Thoracic aorta (tissue), 2 donors: ENCODE measurements around the gene PLA2G4B. TPM values are rescaled to one million over a fixed set of nuclear protein-coding genes. Genes with fewer than 3 reads are reported as not detected.

Experiments
- ATAC-seq: fragments of 150-250 bp; one replicate; pipeline ENCODE4 v1.8.0; 2017; ENCODE audit warnings: low read depth; ENCODE audit not compliant: insufficient number of reproducible peaks, low FRiP score
- DNase-seq: peaks from one replicate; pipeline ENCODE4 v3.0.0-alpha.2; 2020; ENCODE audit warnings: low spot score
- H3K27ac ChIP-seq, 2 donors: fragments of 200-600 bp; sonication (generic); 1 replicate in 1 of 2; 2 replicates in 1 of 2; pipeline ENCODE4 v1.5.1; 2016; ENCODE audit warnings: mild to moderate bottlenecking in 2 of 2, moderate library complexity in 2 of 2
- H3K27me3 ChIP-seq: fragments of 200-600 bp; sonication (generic); replicated peaks from 2 replicates; pipeline ENCODE4 v1.6.0; 2016; ENCODE audit warnings: mild to moderate bottlenecking; ENCODE audit not compliant: insufficient read depth
- H3K36me3 ChIP-seq: fragments of 200-600 bp; sonication (generic); one replicate; pipeline ENCODE4 v1.5.1; 2016
- H3K4me1 ChIP-seq, 2 donors: fragments of 200-600 bp; sonication (generic); 1 replicate in 1 of 2; 2 replicates in 1 of 2; pipeline versions ENCODE4 v1.5.1 to v1.6.0; 2016; ENCODE audit warnings: low read depth in 2 of 2, mild to moderate bottlenecking in 1 of 2; ENCODE audit not compliant: control insufficient read depth in 1 of 2
- H3K4me3 ChIP-seq: fragments of 200-600 bp; sonication (generic); 2 replicates; pipeline ENCODE4 v1.5.1; 2016; ENCODE audit warnings: mild to moderate bottlenecking
- H3K9me3 ChIP-seq: fragments of 200-600 bp; sonication (generic); 2 replicates; pipeline ENCODE4 v1.5.1; 2016
- CTCF ChIP-seq: fragments of 200-600 bp; sonication (generic); IDR thresholded peaks from one replicate; pipeline ENCODE4 v1.5.1; 2019; ENCODE audit warnings: antibody characterized with exemption
- total RNA-seq, 2 donors: library from RNA; depleted of rRNA; stranded (reverse); fragments of >200 nt; gene quantifications; one replicate each; pipeline versions ENCODE4 v1.1.0 to v1.2.3, GENCODE V29; 2016

Gene PLA2G4B
- total RNA-seq, 2 donors from 2014 or later = 1.9 to 4.0 TPM

GRCh38 chr15:41817327-41817726 is 21.3 kb upstream of the PLA2G4B start:
- no peak for TF ChIP-seq CTCF
- Histone ChIP-seq H3K4me3 (no peak overlapping the region), H3K9me3 (no peaks in the 10 kb centered on the region), H3K27ac (no peak overlapping the region), H3K27me3 (no peaks in the 10 kb centered on the region), H3K36me3 (peaks cover 71% of the 10 kb centered on the region), H3K4me1 (no peaks in the 10 kb centered on the region)
- DNase-seq (no peak), ATAC-seq (no peak)

GRCh38 chr15:41817781-41818180 is 20.9 kb upstream of the PLA2G4B start:
- ATAC-seq (no peak), DNase-seq (no peak)
- TF ChIP-seq CTCF = no peak
- Histone ChIP-seq H3K4me1 (no peaks in the 10 kb centered on the region), H3K9me3 (no peaks in the 10 kb centered on the region), H3K4me3 (no peak overlapping the region), H3K27me3 (no peaks in the 10 kb centered on the region), H3K36me3 (peaks cover 72% of the 10 kb centered on the region), H3K27ac (no peak overlapping the region)

- peaks cover 76% of the 10 kb centered on the region for H3K36me3 ChIP-seq
- H3K4me1 ChIP-seq = no peaks in the 10 kb centered on the region
- H3K27ac ChIP-seq = no peak overlapping the region
- no peaks in the 10 kb centered on the region for H3K27me3 ChIP-seq
- TF ChIP-seq CTCF = no peak
- DNase-seq (no peak), ATAC-seq (no peak)
- H3K9me3 ChIP-seq = no peaks in the 10 kb centered on the region
- no peak overlapping the region for H3K4me3 ChIP-seq
Measured at GRCh38 chr15:41819455-41820050, 19.1 kb upstream of the PLA2G4B start.

GRCh38 chr15:41820791-41821423 is 17.7 kb upstream of the PLA2G4B start:
- no peak for TF ChIP-seq CTCF
- Histone ChIP-seq H3K36me3 (peaks cover 66% of the 10 kb centered on the region), H3K27me3 (no peaks in the 10 kb centered on the region), H3K4me1 (no peaks in the 10 kb centered on the region), H3K27ac (no peak overlapping the region), H3K4me3 (no peak overlapping the region), H3K9me3 (no peaks in the 10 kb centered on the region)
- DNase-seq = no peak
- no peak for ATAC-seq

GRCh38 chr15:41821831-41822230 is 16.8 kb upstream of the PLA2G4B start:
- peaks cover 60% of the 10 kb centered on the region for H3K36me3 ChIP-seq
- no peak for ATAC-seq
- no peak for DNase-seq

More at GRCh38 chr15:41821831-41822230, 16.8 kb upstream of the PLA2G4B start:
- H3K4me3 ChIP-seq = no peak overlapping the region
- H3K27ac ChIP-seq = no peak overlapping the region
- H3K9me3 ChIP-seq = no peaks in the 10 kb centered on the region
- no peaks in the 10 kb centered on the region for H3K4me1 ChIP-seq
- no peak for TF ChIP-seq CTCF
- H3K27me3 ChIP-seq = no peaks in the 10 kb centered on the region
